K562 (cell line): ENCODE results near the gene ATL1. TPM values are rescaled to one million over a fixed set of nuclear protein-coding genes. Genes with fewer than 3 reads are reported as not detected.

Experiments
- ATAC-seq: fragments of 200-7000 bp; cut with Tn5 transposase; 3 replicates; pipeline ENCODE4 v1.9.1; 2020; ENCODE audit warnings: moderate library complexity
- BruUV-seq: library from RNA; stranded (reverse); fragments of 400-500 nt; replicated peaks from 2 replicates; lab custom pipeline; 2021; lab: Mats Ljungman, UMichigan
- CTCF ChIA-PET: fragments of 300-600 bp; formaldehyde crosslinking; extraction: SDS; loops from one replicate; lab custom pipeline; 2021; ENCODE audit warnings: low intra/inter-chr PET ratio; lab: Yijun Ruan, JAX
- POLR2A ChIA-PET: fragments of 300-600, 350-650 bp; sonication (Branson Sonifier 250); formaldehyde crosslinking; extraction: SDS; loops from one replicate; lab custom pipeline; 2021; ENCODE audit warnings: antibody characterized with exemption, inconsistent platforms; lab: Yijun Ruan, JAX
- DNase-seq, 4 experiments: peaks; one replicate each; pipeline versions ENCODE4 v3.0.0 to v3.0.0-alpha.2; 2011 to 2018; ENCODE audit warnings: low spot score in 3 of 4, mixed read lengths in 3 of 4; ENCODE audit errors: extremely low read depth in 1 of 4
- FAIRE-seq: peaks from 2 replicates; lab custom pipeline; 2011; peaks lifted over from hg19 to GRCh38; lab: Jason Lieb, UNC
- H2AFZ ChIP-seq: 2 replicates; pipeline ENCODE4 v1.6.0; 2011; ENCODE audit warnings: low read depth, low read length, control low read depth, inconsistent platforms
- H3K27ac ChIP-seq: fragments of 200-600 bp; 3 replicates; pipeline ENCODE4 v1.8.0; 2011; ENCODE audit warnings: low read depth, mild to moderate bottlenecking, control low read depth, inconsistent platforms, low read length, moderate library complexity, mixed read lengths; ENCODE audit errors: extremely low read depth
- H3K27me3 ChIP-seq, 2 experiments: fragments of 300-600 bp in 1 of 2; 2 replicates in 1 of 2; 3 replicates in 1 of 2; pipeline versions ENCODE4 v1.6.0 to v1.8.0; 2011; ENCODE audit warnings: inconsistent platforms in 2 of 2, low read length in 2 of 2, mild to moderate bottlenecking in 1 of 2, mixed read lengths in 1 of 2, moderate library complexity in 1 of 2; ENCODE audit not compliant: control insufficient read depth in 2 of 2, insufficient read depth in 2 of 2
- H3K36me3 ChIP-seq: fragments of 300-600 bp; 3 replicates; pipeline ENCODE4 v1.8.0; 2011; ENCODE audit warnings: mild to moderate bottlenecking, low read length, inconsistent platforms; ENCODE audit not compliant: control insufficient read depth, insufficient read depth
- H3K4me1 ChIP-seq, 2 experiments: fragments of 200-600 bp in 1 of 2; replicated peaks in 1 of 2; 2 replicates in 1 of 2; 3 replicates in 1 of 2; pipeline versions ENCODE4 v1.5.1 to v1.8.0; 2011; ENCODE audit warnings: inconsistent platforms in 2 of 2, low read length in 2 of 2, mild to moderate bottlenecking in 1 of 2, mixed read lengths in 1 of 2, moderate library complexity in 1 of 2; ENCODE audit not compliant: control insufficient read depth in 2 of 2, insufficient read depth in 2 of 2
- H3K4me2 ChIP-seq: 2 replicates; pipeline ENCODE4 v1.6.1; 2011; ENCODE audit warnings: low read length, control low read depth, inconsistent platforms, mixed read lengths; ENCODE audit not compliant: insufficient read depth
- H3K4me3 ChIP-seq: fragments of 200-600 bp; sonication (generic), shearing (Covaris generic); 2 replicates; pipeline ENCODE4 v1.5.1; 2016; ENCODE audit warnings: control low read depth, inconsistent platforms
- H3K79me2 ChIP-seq: fragments of 200-600 bp; 3 replicates; pipeline ENCODE4 v1.8.0; 2011; ENCODE audit warnings: low read length, inconsistent platforms; ENCODE audit not compliant: control insufficient read depth, insufficient read depth
- H3K9ac ChIP-seq, 2 experiments: 2 replicates each; pipeline versions ENCODE4 v1.6.0 to v1.6.1; 2011; ENCODE audit warnings: low read depth in 2 of 2, low read length in 2 of 2, control low read depth in 1 of 2, inconsistent platforms in 1 of 2, mild to moderate bottlenecking in 1 of 2, mixed read lengths in 1 of 2; ENCODE audit not compliant: insufficient read depth in 1 of 2
- H3K9me1 ChIP-seq: one replicate; pipeline ENCODE4 v1.6.0; 2011; ENCODE audit warnings: inconsistent platforms, mild to moderate bottlenecking, low read length, moderate library complexity; ENCODE audit not compliant: control insufficient read depth, insufficient read depth
- H3K9me3 ChIP-seq: replicated peaks from 2 replicates; pipeline ENCODE4 v1.5.1; 2011; ENCODE audit warnings: low read depth, low read length, inconsistent platforms; ENCODE audit not compliant: control insufficient read depth, insufficient read depth
- H4K20me1 ChIP-seq: replicated peaks from 2 replicates; pipeline ENCODE4 v1.6.1; 2011; ENCODE audit warnings: low read length, inconsistent platforms, mixed read lengths; ENCODE audit not compliant: control insufficient read depth, insufficient read depth
- CEBPB ChIP-seq: fragments of 450-650 bp; IDR thresholded peaks from 2 replicates; pipeline ENCODE4 v1.6.1; 2016; ENCODE audit warnings: missing genetic modification characterization, missing compliant biosample characterization
- CHD4 ChIP-seq: fragments of 200-600 bp; sonication (generic); IDR thresholded peaks from 3 replicates; pipeline ENCODE4 v1.6.1; 2012; ENCODE audit warnings: low read depth, mild to moderate bottlenecking, mixed read lengths, low read length, inconsistent platforms; ENCODE audit not compliant: insufficient read depth, insufficient replicate concordance, poor library complexity, severe bottlenecking
- POLR2AphosphoS5 ChIP-seq: IDR thresholded peaks from 2 replicates; pipeline ENCODE4 v1.6.1; 2011; ENCODE audit warnings: mild to moderate bottlenecking, low read depth, low read length, moderate library complexity; ENCODE audit not compliant: control insufficient read depth, insufficient read depth
- SMAD4 ChIP-seq: fragments of 250-450 bp; sonication (Bioruptor Pico); conservative IDR thresholded peaks from 2 replicates; pipeline ENCODE4 v1.8.0; 2021; ENCODE audit warnings: inconsistent platforms, mild to moderate bottlenecking, moderate library complexity
- SREBF2 ChIP-seq: sonication (generic); formaldehyde crosslinking; IDR thresholded peaks from 2 replicates; pipeline ENCODE4 v1.4.0; 2020; ENCODE audit warnings: mild to moderate bottlenecking, missing genetic modification reagents
- WGBS: fragments of 100-300 bp; shearing (Covaris generic); methylation state at CpG from one replicate; pipeline ENCODE4 v1.1.6; 2016; ENCODE audit warnings: low coverage, mixed read lengths; ENCODE audit not compliant: insufficient coverage; ENCODE audit errors: missing lambda C conversion rate; 5-methylcytosine and 5-hydroxymethylcytosine counted together
- in situ Hi-C: fragments of 300-500 bp; cut with MboI; formaldehyde crosslinking; loops from 4 replicates; pipeline ENCODE4 v1.15.0; 2018; ENCODE audit warnings: inconsistent platforms, mixed read lengths
- intact Hi-C: fragments of 100-400 bp; cut with micrococcal nuclease; formaldehyde crosslinking; loops from 2 replicates; pipeline ENCODE4 v1.14.2; 2022
- polyA plus RNA-seq, 8 experiments: library from polyadenylated mRNA; depleted of rRNA in 4 of 8; stranded (reverse) in 5 of 8; unstranded in 3 of 8; fragments of >200 nt; fragmentation: Nextera tagmentation in 2 of 8; fragmentation: Illumina TruSeq in 1 of 8; extraction: Ambion mirVana in 2 of 8; extraction: Trizol in 1 of 8; gene quantifications; 2 replicates each; pipeline versions ENCODE4 v1.2.1 to v1.2.3, GENCODE V29; 2011 to 2014; ENCODE audit warnings: inconsistent platforms in 1 of 8, missing spikeins in 1 of 8
- total RNA-seq, 7 experiments: library from RNA; depleted of rRNA in 6 of 7; stranded (reverse); fragments of >200 nt in 6 of 7; fragmentation: Illumina TruSeq in 2 of 7; extraction: Trizol in 2 of 7; gene quantifications; 2 replicates each; pipeline versions ENCODE4 v1.2.1 to v1.2.3, GENCODE V29; 2011 to 2021; ENCODE audit warnings: low replicate concordance in 1 of 7
- TF ChIP-seq, protein P1 (sequence below): fragments of 250-450 bp; sonication (Bioruptor Pico); IDR thresholded peaks from 2 replicates; pipeline ENCODE4 v1.5.0; 2020; ENCODE audit warnings: mild to moderate bottlenecking, borderline replicate concordance

ATL1 gene
- total and polyA plus RNA-seq, 9 of the 15 experiments (the other 6 are each of a cell fraction or from before 2014, with no cell fraction given) = 0.04 to 0.16 (median 0.07) TPM; not detected in 4

DNA sequence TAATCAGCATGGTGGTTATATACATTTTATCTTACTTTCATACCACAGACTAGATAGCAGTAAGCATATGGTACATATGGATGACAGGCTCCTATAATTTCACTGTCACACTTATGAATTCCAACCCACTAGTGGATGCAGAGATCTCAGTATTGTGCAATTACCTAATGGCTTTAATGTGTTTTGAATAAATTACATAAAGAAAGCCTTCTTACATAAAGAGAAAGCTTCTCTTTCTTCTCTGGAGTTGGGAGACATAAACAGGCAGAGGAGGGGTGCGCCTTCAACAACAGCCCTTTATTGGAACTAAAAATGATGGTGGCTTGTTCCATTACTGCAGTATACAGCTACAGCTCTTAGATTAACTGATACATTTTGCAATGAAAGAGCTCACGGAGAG is 55.6 kb downstream of the ATL1 start:
- no peak overlapping the region for H3K4me2 ChIP-seq
- H3K9me1 ChIP-seq = no peaks in the 10 kb centered on the region
- DNase-seq = no peak
- TF ChIP-seq POLR2AphosphoS5 = no peak
- peak; percentile 32; the same call in 1 of the 2 replicates for TF ChIP-seq CEBPB (tag)
- TF ChIP-seq, protein P1, sequence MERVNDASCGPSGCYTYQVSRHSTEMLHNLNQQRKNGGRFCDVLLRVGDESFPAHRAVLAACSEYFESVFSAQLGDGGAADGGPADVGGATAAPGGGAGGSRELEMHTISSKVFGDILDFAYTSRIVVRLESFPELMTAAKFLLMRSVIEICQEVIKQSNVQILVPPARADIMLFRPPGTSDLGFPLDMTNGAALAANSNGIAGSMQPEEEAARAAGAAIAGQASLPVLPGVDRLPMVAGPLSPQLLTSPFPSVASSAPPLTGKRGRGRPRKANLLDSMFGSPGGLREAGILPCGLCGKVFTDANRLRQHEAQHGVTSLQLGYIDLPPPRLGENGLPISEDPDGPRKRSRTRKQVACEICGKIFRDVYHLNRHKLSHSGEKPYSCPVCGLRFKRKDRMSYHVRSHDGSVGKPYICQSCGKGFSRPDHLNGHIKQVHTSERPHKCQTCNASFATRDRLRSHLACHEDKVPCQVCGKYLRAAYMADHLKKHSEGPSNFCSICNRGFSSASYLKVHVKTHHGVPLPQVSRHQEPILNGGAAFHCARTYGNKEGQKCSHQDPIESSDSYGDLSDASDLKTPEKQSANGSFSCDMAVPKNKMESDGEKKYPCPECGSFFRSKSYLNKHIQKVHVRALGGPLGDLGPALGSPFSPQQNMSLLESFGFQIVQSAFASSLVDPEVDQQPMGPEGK (CRISPR knock-in tag) = no peak
- no peak for TF ChIP-seq SREBF2 (CRISPR knock-in tag)
- TF ChIP-seq CHD4 = no peak
- TF ChIP-seq SMAD4 (CRISPR knock-in tag) = no peak
- TF ChIP-seq, all 486 proteins: peak for 1
- POLR2A ChIA-PET = no interaction called here
- 20% methylated on average over 2 of the region's 2 CpGs for WGBS
- BruUV-seq = no TSS peak
- H3K9ac ChIP-seq = no peak overlapping the region
- in situ Hi-C loops = no loop called here
- ATAC-seq (no peak), FAIRE-seq (no peak)
- no peak overlapping the region for H3K4me3 ChIP-seq
- intact Hi-C loops = loop anchor here (5.0 kb wide), 1 partner anchor 97 kb away; no protein-coding TSS in a partner anchor
- H3K9me3 ChIP-seq = no peaks in the 10 kb centered on the region
- CTCF ChIA-PET = no interaction called here
- no peaks in the 10 kb centered on the region for H3K36me3 ChIP-seq
- H3K27me3 ChIP-seq = peaks cover 0 to 3% of the 10 kb centered on the region in 2 experiments; a peak in 3 of 5 replicates
- H2AFZ ChIP-seq = no peak overlapping the region
- H3K79me2 ChIP-seq = no peaks in the 10 kb centered on the region
- H3K4me1 ChIP-seq = no peaks in the 10 kb centered on the region
- H4K20me1 ChIP-seq = no peaks in the 10 kb centered on the region
- no peak overlapping the region for H3K27ac ChIP-seq
